ENCODE data around the gene BNIP5. TPM values are rescaled to one million over a fixed set of nuclear protein-coding genes. Genes with fewer than 3 reads are reported as not detected.
"Not testable (repeated sequence)": the region's sequence is repeated elsewhere in the genome, so short reads cannot be mapped to it uniquely, and the experiment has no call there.

BNIP5 gene
- total RNA-seq, 1 donor from 2014 or later, result not detected

- intact Hi-C loops (cut with micrococcal nuclease), result no loop called here
These were observed 9.2 kb upstream of the BNIP5 start for GRCh38 chr6:36345681-36346466.

- intact Hi-C loops (cut with micrococcal nuclease), result no loop called here
These were observed 6.5 kb upstream of the BNIP5 start for GRCh38 chr6:36343109-36343680.

GRCh38 chr6:36340618-36341454 lies 4.1 kb upstream of the BNIP5 start:
- intact Hi-C loops (cut with micrococcal nuclease), result loop anchor here (1.0 kb wide), 2 partner anchors 19 to 39 kb away; no protein-coding TSS in a partner anchor

- intact Hi-C loops (cut with micrococcal nuclease), result no loop called here
These were observed 3.6 kb upstream of the BNIP5 start for GRCh38 chr6:36340306-36340617.

GRCh38 chr6:36339146-36339545 lies 2.5 kb upstream of the BNIP5 start:
- intact Hi-C loops (cut with micrococcal nuclease), result no loop called here

GRCh38 chr6:36338223-36338622 lies 1.5 kb upstream of the BNIP5 start:
- intact Hi-C loops (cut with micrococcal nuclease), result not testable (repeated sequence)

GRCh38 chr6:36337814-36338213 lies 1.1 kb upstream of the BNIP5 start:
- intact Hi-C loops (cut with micrococcal nuclease), result loop anchor here (1.0 kb wide), 1 partner anchor 36 kb away; no protein-coding TSS in a partner anchor

- intact Hi-C loops (cut with micrococcal nuclease), result no loop called here
These were observed 429 bp downstream of the BNIP5 start for GRCh38 chr6:36336208-36336710.

GRCh38 chr6:36335465-36336207 lies 1.1 kb downstream of the BNIP5 start:
- intact Hi-C loops (cut with micrococcal nuclease), result no loop called here

- intact Hi-C loops (cut with micrococcal nuclease), result no loop called here
These were observed 1.7 kb downstream of the BNIP5 start for GRCh38 chr6:36334832-36335459.

- intact Hi-C loops (cut with micrococcal nuclease), result no loop called here
These were observed 2.6 kb downstream of the BNIP5 start for GRCh38 chr6:36333931-36334725.

GRCh38 chr6:36333171-36333895 lies 3.4 kb downstream of the BNIP5 start:
- intact Hi-C loops (cut with micrococcal nuclease), result no loop called here

GRCh38 chr6:36331381-36331780 lies 5.3 kb downstream of the BNIP5 start:
- intact Hi-C loops (cut with micrococcal nuclease), result no loop called here

- intact Hi-C loops (cut with micrococcal nuclease), result no loop called here
These were observed 6.3 kb downstream of the BNIP5 start for GRCh38 chr6:36330366-36330765.

GRCh38 chr6:36329798-36330291 lies 6.8 kb downstream of the BNIP5 start:
- intact Hi-C loops (cut with micrococcal nuclease), result no loop called here

GRCh38 chr6:36328600-36328999 lies 8.1 kb downstream of the BNIP5 start:
- intact Hi-C loops (cut with micrococcal nuclease), result no loop called here

GRCh38 chr6:36327919-36328236 lies 8.8 kb downstream of the BNIP5 start:
- intact Hi-C loops (cut with micrococcal nuclease), result no loop called here

- intact Hi-C loops (cut with micrococcal nuclease), result no loop called here
These were observed 9.3 kb downstream of the BNIP5 start for GRCh38 chr6:36327226-36327918.
